Measurements from ENCODE around the gene ATOX1. TPM values are rescaled to one million over a fixed set of nuclear protein-coding genes. Genes with fewer than 3 reads are reported as not detected.

The ATOX1 gene
- polyA plus RNA-seq, 1 of the 3 experiments (the other 2 are of a cell fraction), result 497 TPM

DNA sequence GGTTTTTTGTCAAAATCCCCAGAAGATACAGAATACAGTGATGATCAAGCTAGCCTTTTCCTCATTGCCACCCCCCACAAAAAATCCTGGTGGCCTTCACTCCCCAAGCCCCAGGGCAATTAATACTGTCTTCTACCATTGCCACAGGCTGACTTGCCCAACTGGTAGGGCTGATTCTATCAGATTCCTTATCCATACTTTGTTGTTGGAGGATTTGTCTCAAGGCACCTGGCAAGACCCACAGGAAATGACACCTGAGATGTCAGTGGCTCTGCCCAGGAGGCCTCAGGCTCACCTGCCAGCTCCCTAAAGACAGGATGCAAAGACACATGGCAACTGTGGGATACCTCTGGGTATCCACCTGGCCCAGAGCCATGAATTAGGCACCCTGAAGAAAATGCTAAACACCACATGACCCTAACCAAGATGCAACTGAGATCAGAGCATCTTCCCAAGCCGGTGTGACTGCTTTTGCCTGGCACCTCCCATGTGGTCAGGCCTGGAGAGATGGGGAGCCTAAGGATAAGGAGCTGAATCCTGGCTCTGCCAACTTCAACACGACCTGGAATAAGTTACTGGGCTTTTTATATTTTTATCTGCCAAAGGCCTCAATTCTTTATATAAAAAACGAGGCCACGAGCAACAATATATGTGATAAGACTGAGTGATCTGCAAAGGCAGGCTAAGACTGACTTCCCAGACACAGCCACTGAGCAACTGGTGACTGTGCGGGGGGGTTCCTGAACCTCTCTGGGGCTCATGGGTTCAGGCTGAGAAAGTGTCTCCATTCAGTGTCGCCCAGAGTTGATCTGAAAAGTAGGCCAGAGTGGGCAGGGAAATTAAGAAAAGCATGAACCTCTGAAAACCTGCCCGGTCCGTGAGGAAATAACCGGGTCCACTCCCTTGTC lies 944 bp downstream of the ATOX1 start (continued):
- TF ChIP-seq TCF12 (IDR thresholded peaks at IDR 0.05) (no peak), JUND (IDR thresholded peaks at IDR 0.05) (no peak)
- TF ChIP-seq, protein P1, sequence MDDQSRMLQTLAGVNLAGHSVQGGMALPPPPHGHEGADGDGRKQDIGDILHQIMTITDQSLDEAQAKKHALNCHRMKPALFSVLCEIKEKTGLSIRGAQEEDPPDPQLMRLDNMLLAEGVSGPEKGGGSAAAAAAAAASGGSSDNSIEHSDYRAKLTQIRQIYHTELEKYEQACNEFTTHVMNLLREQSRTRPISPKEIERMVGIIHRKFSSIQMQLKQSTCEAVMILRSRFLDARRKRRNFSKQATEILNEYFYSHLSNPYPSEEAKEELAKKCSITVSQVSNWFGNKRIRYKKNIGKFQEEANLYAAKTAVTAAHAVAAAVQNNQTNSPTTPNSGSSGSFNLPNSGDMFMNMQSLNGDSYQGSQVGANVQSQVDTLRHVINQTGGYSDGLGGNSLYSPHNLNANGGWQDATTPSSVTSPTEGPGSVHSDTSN (IDR thresholded peaks at IDR 0.05), result no peak

DNA sequence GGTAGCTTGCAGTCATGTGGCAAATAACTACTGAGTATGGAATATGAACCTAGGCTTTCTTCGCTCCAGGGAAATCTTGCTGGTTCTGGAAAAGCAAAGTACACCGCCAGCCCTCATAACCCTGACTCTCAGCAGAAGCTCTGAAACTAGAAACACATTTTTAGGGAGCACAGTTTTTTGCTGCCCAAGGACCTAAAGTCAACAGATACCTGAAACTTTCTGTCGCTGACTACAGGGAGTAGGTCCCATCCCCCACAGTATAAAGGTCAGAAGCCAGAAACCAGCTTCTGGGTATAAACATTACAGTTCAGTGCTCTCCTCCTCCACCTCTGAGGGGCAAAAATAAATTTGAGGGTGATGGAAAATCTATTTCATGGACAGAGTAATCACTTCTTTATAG lies 3.0 kb downstream of the ATOX1 start:
- H3K9ac ChIP-seq, result no peak overlapping the region
- CTCF ChIA-PET, result interaction anchor here (0.7 to 7.7 kb wide), 3 partner anchors 14 to 103 kb away, joined by 3 to 88 read pairs (median 4); no protein-coding TSS in a partner anchor
- peaks cover 71% of the 10 kb centered on the region for H3K79me2 ChIP-seq (ENCODE audit: insufficient read depth)
- peaks cover 5 to 12% of the 10 kb centered on the region in 2 experiments for H3K36me3 ChIP-seq (replicated peaks in 1 of 2; ENCODE audit: control insufficient read depth in 1 of 2, insufficient read depth in 2 of 2, low read length in 1 of 2)
- POLR2A ChIA-PET, result interaction anchor here (0.5 to 0.9 kb wide), 2 partner anchors 16 to 350 kb away, joined by 3 to 4 read pairs; partner anchors contain the start of gene G3BP1
- peaks cover 0 to 17% of the 10 kb centered on the region in 2 experiments; a peak in 1 of 4 replicates for H3K4me1 ChIP-seq (ENCODE audit: control insufficient read depth in 1 of 2, insufficient read depth in 2 of 2, low read depth in 1 of 2, low read length in 1 of 2)
- H2AFZ ChIP-seq (ENCODE audit: low read depth), result no peak overlapping the region
- TF ChIP-seq EP300 (IDR thresholded peaks at IDR 0.05; ENCODE audit: borderline replicate concordance in 1 of 2, low read depth in 1 of 2, low read length in 1 of 2) (no peak), POLR2AphosphoS5 (IDR thresholded peaks at IDR 0.05; ENCODE audit: low read depth, low read length) (no peak), FOSL2 (IDR thresholded peaks at IDR 0.05; ENCODE audit: borderline replicate concordance, low read depth) (no peak)
- TF ChIP-seq, protein P1 (IDR thresholded peaks at IDR 0.05), result no peak
- H3K4me3 ChIP-seq (ENCODE audit: low read depth in 2 of 2, low read length in 1 of 2), result no peak overlapping the region
- no peaks in the 10 kb centered on the region for H3K9me3 ChIP-seq
- H3K4me2 ChIP-seq, result no peak overlapping the region
- 96% methylated on average over 3 of the region's 3 CpGs for WGBS (ENCODE audit: low lambda C conversion rate)
- no peak for DNase-seq
- no peaks in the 10 kb centered on the region for H3K9me2 ChIP-seq
- H4K20me1 ChIP-seq (ENCODE audit: insufficient read depth), result no peaks in the 10 kb centered on the region
- H3F3A ChIP-seq (replicated peaks; ENCODE audit: insufficient read depth), result no peaks in the 10 kb centered on the region
- no peaks in the 10 kb centered on the region for H3K27me3 ChIP-seq (ENCODE audit: insufficient read depth)
- H3K27ac ChIP-seq (ENCODE audit: low read depth in 2 of 2, low read length in 1 of 2), result no peak overlapping the region

DNA sequence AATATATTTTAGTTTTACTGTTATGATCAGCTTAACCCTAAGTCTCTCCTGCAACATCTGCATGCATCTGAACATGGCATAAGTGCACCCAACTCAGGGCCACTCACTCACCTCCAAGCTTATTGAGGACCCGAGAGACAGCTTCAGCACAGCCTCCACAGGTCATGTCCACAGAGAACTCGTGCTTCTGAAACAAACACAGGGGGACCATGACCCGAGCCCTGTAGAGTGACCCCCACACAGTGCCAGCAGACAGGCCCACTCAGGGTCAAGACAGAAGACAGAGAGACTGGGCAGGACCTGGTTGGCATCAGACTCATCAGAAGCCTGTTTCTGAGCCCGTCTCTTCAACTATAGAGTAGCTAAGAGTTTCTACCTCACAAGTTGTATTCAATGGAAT lies 6.8 kb downstream of the ATOX1 start:
- H3K9me2 ChIP-seq, result no peaks in the 10 kb centered on the region
- H3K79me2 ChIP-seq (ENCODE audit: insufficient read depth), result peaks cover 86% of the 10 kb centered on the region
- no peak overlapping the region for H3K4me2 ChIP-seq
- 100% methylated on average over 3 of the region's 4 CpGs for whole genome bisulfite sequencing (ENCODE audit: low lambda C conversion rate)
- no peak overlapping the region for H3K27ac ChIP-seq (ENCODE audit: low read depth in 2 of 2, low read length in 1 of 2)
- no peak overlapping the region for H3K4me3 ChIP-seq (ENCODE audit: low read depth in 2 of 2, low read length in 1 of 2)
- no peak overlapping the region for H2AFZ ChIP-seq (ENCODE audit: low read depth)
- ChIA-PET CTCF (interaction anchor here (0.5 to 7.7 kb wide), 7 partner anchors 11 to 1396 kb away, joined by 3 to 88 read pairs (median 6); no protein-coding TSS in a partner anchor), POLR2A (interaction anchor here (1.5 kb wide), 1 partner anchor 20 kb away, joined by 6 read pairs; the partner anchor contains the start of gene G3BP1)
- no peak for TF ChIP-seq EP300 (IDR thresholded peaks at IDR 0.05; ENCODE audit: borderline replicate concordance in 1 of 2, low read depth in 1 of 2, low read length in 1 of 2)
- H3K36me3 ChIP-seq (replicated peaks in 1 of 2; ENCODE audit: control insufficient read depth in 1 of 2, insufficient read depth in 2 of 2, low read length in 1 of 2), result peaks cover 5 to 12% of the 10 kb centered on the region in 2 experiments
- no peaks in the 10 kb centered on the region for H3K27me3 ChIP-seq (ENCODE audit: insufficient read depth)
- H3K9me3 ChIP-seq, result no peaks in the 10 kb centered on the region
- DNase-seq, result no peak
- H3K9ac ChIP-seq, result no peak overlapping the region
- no peaks in the 10 kb centered on the region for H4K20me1 ChIP-seq (ENCODE audit: insufficient read depth)
- H3K4me1 ChIP-seq (ENCODE audit: control insufficient read depth in 1 of 2, insufficient read depth in 2 of 2, low read depth in 1 of 2, low read length in 1 of 2), result no peaks in the 10 kb centered on the region
- H3F3A ChIP-seq (replicated peaks; ENCODE audit: insufficient read depth), result no peaks in the 10 kb centered on the region

Data from SK-N-SH (cell line).